GM18951 (cell line): ENCODE results near the gene CTIF.

Source experiments
- POLR2A ChIP-seq: IDR thresholded peaks from 4 replicates; pipeline ENCODE4 v1.6.1; 2011; ENCODE audit warnings: mild to moderate bottlenecking; ENCODE audit not compliant: insufficient read length, insufficient read depth; ENCODE audit errors: extremely low read depth
- in situ Hi-C: fragments of 300-500 bp; cut with MboI; formaldehyde crosslinking; loops from one replicate; pipeline ENCODE4 v1.12.0; 2022; ENCODE audit warnings: low sequenced_read_pairs, mixed read lengths, inconsistent platforms; ENCODE audit not compliant: unreplicated experiment

Gene CTIF

DNA sequence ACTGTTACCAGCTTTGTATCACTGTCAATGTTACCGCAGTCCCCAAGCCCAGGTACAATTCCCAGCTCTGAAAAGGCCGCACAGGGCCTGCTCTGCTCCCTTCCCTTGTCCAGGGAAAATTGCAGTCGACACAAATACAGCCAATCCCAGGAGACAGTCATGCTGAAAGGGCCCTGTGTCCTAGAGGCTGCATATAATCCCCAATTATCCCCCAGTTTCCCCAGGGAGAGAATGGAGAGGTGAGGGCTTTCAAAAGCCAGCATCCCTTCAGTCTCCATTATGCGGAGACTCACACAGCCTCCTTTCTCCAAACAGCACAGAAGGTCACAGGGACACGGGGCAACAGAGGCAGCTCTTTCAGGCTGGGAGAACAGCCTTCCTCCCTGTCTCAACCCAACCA lies 17.1 kb upstream of the CTIF start:
- no peak for TF ChIP-seq POLR2A
- in situ Hi-C loops = no loop called here

DNA sequence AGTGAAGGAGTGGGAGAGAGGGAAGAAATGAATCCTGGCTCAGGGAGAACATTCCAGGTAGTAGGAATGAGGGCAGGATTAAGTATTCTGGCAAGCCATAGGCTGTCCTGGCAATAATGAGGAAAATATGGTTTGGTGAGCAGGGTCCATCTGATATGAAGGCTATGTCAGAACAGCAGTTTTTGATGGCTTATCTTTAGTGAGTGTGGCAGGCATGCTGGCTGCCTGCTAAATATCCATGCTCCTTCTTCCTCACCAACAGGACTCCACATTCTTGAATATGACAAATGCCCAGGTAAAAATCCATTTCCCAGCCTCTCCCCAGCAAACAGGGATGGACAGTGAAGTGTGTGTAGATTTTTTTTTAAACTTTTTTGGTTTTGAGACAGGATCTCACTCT lies 13.2 kb upstream of the CTIF start:
- in situ Hi-C loops = no loop called here

DNA sequence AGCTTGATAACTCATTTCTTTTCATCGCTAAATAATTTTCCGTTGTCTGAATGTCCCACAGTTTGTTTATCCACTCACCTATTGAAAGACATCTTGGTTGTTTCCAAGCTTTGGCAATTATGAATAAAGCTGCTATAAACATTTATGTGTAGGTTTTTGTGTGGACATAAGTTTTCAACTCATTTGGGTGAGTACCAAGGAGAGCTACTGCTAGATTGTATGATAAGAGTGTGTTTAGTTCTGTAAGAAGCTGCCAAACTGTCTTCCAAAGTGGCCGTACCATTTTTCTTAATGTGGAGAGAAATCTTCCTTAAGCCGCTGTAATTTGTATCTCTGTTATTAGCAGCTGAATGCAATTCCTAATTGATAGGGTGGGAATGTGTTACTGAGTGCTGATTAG lies 11.4 kb upstream of the CTIF start:
- TF ChIP-seq POLR2A = no peak
- in situ Hi-C loops = no loop called here

More for the DNA sequence above, 13.2 kb upstream of the CTIF start:
- TF ChIP-seq POLR2A = no peak

DNA sequence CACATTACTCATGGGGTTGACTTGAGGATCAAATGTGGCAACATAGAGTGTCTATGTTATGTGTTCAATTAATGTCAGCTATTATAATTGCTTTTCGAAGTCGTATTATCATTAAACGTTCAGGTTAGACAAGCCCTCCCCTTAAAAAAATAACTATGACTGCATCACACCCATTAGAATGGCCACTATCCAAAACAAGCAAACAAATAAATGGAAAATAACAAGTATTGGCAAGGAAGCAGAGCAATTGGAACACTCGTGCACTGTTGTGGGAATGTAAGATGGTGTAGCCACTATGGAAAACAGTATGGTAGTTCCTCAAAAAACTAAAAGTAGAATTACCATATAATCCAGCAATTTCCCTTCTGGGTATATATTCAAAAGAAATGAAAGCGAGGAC lies 10.0 kb upstream of the CTIF start:
- in situ Hi-C loops = no loop called here
- TF ChIP-seq POLR2A = no peak

DNA sequence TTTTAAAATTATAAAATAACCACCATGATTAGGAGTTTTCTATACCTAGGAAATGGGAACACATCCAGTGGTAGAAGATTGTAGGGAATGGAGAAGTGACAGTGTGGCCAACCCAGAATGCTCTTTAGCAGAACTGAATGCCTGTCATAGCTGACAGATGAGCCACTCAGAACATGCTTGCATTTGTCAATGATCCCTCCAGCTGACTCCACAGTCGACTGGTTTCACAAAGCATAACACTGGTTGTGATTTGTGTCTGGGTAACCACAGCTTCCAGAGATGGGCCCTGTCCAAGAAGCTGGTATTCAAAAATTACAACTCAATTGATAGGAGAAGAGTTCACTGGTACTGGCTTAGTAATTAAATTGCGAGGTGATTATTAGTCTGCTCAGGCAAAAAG lies 9.0 kb upstream of the CTIF start:
- no peak for TF ChIP-seq POLR2A
- in situ Hi-C loops = no loop called here

DNA sequence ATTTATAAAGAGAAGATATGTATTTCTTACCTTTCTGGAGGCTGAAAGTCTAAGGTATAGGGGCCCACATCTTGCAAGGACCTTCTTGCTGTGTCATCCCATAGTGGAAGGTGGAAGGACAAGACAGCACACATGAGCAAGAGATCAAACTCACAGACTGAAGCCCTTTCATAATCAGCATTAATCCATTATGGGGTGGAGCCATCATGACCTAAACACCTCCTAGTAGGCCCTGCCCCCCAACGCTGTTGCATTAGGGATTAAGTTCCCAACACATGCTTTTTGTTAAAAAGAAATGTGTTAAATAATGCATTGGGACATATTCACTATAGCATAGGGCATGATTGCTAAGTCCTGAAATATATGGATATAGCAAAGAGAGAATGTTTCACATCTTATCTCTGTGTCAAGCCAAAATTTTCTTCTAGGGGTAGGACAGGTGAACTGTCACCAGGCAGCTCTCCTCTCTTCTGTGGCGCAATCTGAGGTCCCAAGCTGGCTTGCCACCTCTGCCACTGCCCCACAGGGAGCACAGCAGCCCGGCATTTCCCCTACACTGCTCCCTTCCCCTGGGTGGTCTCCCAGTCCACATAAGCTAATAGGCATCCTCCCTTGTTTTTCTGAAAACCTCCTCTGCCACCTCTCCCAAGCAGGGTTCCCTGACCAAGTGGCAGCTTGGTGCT lies 8.3 kb upstream of the CTIF start:
- in situ Hi-C loops = no loop called here
- TF ChIP-seq POLR2A = no peak

DNA sequence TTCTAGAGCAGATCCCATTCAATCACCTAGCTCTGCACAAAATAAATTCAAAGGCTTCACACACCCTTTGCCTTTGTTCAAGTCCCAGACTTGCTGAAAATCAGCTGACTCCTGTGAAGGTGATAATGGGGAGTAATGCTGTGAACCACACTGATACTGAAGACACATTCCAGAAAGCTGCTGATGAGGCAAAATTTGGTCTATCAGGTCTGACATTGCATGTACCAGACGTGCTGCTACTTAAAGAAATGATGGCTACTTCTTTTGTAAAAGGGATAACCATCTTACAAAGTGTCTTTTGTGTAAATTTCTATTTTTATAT lies 7.8 kb upstream of the CTIF start:
- in situ Hi-C loops = no loop called here
- TF ChIP-seq POLR2A = no peak

DNA sequence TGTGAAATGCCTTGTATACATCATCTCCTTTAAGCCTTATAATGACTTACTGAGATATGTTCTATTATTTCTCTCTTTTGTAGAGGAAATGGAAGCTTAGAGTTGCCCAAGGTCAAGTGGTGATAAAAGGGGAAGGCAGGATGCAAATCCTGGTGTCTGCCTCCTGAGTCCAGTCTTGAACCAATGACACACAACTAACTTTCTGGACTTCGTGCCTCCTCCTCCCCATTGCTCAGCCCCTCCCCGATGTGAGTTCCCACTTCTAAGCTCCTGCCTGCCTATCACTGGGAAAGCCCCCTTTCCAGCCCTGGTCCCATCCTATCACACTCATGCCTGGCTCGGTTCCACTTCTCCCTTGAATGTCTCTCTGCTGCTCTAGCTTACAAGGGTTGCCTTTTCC lies 6.9 kb upstream of the CTIF start:
- in situ Hi-C loops = no loop called here
- no peak for TF ChIP-seq POLR2A

DNA sequence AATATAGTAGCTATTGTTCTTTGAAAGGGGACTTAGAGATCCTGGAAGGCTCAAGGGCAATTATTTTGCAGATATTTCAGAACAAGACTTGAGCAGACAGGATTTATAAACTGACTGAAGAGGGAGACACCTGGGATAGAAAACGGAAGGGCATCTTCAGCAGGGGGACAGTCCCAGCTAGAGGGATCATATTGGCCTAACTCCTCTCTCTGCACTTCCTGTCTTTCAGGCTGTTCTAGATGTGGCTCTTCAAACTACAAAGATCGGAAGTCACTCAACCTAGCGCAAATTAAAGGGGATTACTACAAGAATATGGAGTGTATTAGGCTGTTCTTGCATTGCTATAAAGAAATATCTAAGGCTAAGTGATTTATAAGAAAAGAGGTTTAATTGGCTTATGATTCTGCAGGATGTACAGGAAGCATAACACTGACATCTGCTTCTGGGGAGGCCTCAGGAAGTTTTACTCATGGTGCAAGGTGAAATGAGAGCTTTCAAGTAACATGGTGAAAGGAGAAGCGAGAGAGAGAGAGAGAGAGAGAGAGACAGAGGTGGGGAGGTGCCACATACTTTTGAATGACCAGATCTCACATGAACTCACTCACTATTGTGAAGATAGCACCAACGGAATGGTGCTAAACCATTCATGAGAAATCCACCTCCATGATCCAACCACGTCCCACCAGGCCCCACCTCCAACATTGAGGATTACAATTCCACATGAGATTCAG lies 5.3 kb upstream of the CTIF start:
- TF ChIP-seq POLR2A = no peak
- in situ Hi-C loops = no loop called here

DNA sequence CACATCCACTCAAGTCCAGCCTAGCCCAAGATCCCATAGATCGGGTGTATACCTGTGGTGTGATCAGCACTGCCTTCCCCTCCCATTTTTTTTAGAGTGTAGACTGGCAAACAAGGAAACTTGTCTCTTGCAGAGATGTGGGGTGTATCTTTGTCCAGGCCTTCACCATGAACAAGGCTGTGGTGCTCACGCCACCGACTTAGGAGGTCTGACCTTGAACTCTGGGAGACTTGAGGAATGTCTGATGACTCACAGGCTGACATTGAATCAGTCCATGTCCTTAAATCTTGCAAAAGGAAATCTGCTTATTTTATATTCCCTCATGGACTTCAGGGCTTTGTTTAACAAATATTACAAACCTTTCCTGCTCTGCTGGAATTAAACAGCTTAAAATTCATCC lies 4.5 kb upstream of the CTIF start:
- TF ChIP-seq POLR2A = no peak
- in situ Hi-C loops = no loop called here

DNA sequence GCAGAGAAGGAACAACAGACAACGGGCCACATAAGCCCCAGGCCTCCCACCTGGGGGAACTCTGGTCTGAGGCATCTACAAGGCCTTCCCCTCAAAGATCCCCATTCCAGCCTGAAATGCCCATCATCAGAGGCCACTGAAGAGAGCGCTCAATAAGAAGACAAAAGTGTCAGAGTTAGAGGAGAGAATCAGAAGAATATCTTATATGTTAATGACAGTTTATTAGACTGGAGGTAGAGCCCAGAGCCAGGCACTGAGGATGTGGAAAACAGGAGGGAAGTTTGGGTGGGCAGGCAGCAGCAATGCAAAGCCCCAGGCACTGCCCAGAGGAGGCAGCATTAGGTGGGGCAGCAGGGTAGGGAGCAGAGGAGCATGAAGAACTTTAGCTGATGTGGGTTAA lies 2.9 kb upstream of the CTIF start:
- in situ Hi-C loops = no loop called here

DNA sequence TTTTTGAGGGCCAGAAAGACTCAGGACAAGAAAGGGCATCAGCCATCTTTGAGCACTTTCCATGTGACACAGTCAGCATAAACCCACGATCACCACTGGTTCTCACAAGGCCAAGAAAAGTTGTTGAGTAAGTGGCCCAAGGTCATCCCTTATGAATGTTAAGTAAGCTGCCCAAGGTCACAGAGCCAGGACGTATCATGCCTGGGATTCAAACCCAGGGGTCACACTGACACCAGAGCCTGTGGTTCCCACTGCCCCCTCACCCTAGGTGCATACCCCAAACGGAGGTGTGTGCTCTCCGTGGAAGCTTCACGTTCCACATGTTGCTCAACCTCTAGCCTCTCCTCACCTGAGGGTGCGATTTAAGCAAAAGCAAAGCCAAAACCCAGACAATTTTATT lies 2.3 kb upstream of the CTIF start:
- in situ Hi-C loops = no loop called here
- TF ChIP-seq POLR2A = no peak

More for the DNA sequence above, 2.9 kb upstream of the CTIF start:
- TF ChIP-seq POLR2A = no peak

DNA sequence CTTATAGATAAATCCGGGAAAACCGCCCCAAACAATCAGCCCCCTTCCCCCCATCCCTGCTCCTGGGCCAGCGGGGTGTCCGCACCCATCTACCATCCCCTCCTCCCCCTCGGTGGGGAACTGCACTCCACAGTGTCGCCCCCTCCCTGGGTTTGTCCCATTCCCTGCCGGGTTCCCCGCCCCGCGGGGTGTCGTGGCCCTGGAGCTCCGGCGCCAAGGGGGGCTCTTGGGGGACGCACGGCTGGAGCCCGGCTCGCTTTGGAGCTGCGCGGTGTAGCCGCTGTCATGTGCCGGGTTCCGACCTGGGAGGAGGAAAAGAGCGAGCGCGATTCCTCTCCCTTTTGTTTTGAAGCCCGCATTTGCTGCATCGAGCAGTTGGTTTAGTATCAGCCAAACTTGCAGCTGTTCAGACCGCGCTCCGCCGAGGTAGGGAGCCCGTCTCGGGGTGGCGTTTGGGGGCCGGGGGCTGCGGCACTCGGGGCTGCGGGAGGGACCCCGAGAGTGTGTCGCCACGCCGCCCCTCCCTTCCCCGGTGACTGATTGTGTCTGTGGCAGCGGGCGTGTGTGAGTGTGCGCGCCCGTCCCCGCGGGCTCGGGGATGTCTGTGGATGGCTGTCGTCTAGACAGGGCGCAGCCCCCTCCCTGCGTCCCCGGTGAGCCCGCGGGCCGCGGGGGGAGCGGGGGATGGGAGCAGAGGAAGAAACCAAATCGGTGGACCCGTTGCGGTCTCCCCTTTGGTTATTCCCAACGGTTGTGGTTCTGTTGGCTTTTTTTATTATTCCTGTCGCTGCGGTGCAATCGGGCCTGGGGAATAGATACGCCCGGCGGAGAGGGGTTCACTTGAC lies 797 bp downstream of the CTIF start:
- no peak for TF ChIP-seq POLR2A
- in situ Hi-C loops = no loop called here

DNA sequence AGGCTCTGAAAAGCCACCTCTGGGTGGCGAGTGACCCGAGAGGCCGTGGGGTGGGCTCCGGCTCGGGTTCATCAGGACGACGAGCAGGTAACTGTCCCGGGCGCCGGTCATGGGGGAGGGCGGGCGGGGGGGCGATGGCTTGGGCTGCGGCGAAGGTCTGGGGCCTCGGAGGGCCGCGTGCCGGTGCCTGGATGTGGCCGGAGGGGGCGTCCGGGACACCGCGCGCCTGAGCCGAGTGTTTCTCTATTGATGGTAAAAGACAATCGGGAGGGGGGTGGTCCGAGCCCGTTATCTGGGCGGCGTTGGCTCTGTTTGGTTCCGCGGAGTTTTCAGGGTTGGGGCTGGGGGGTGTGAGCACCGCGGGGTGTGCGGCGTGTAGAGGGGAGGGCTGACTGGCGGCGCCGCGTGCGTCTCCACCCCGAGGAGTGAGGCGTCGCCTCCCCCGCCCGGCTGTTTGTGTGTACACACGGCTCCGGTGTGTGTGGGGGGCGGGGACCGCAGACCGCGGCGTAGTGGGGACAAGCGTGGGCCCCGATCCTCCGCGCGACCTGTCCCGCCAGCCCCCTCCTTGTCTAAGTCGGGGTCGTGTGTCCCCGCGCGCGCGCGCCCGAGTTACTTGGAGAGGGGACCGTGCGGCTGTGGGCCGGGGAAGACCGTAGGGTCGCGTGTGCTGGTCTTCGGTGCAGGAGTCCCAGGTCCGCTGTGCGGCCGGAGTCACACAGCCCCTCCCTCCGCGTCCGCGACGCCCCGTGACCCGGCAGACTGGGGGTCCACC lies 1.6 kb downstream of the CTIF start:
- TF ChIP-seq POLR2A = no peak
- in situ Hi-C loops = no loop called here
